Measurements from ENCODE around the gene RPRD1A. TPM values are rescaled to one million over a fixed set of nuclear protein-coding genes. Genes with fewer than 3 reads are reported as not detected.
"Not testable (repeated sequence)": the region's sequence is repeated elsewhere in the genome, so short reads cannot be mapped to it uniquely, and the experiment has no call there.

RPRD1A gene
- total RNA-seq, 1 donor from 2014 or later = 35.0 TPM

GRCh38 chr18:36064809-36065079, 2.6 kb downstream of the RPRD1A start:
- peaks cover 6 to 12% (median 7%) of the 10 kb centered on the region in 3 donors for H3K4me1 ChIP-seq (ENCODE audit: control insufficient read depth in 3 of 3, insufficient read depth in 3 of 3, low read length in 3 of 3)
- not testable (repeated sequence) for H3K36me3 ChIP-seq (ENCODE audit: control insufficient read depth in 3 of 3, insufficient read depth in 3 of 3, low read length in 3 of 3); H3K9ac ChIP-seq (ENCODE audit: low read depth in 1 of 3, low read length in 3 of 3); H3K27ac ChIP-seq (ENCODE audit: low read depth, low read length); H3K4me3 ChIP-seq (ENCODE audit: low read length in 3 of 3); H3K27me3 ChIP-seq (ENCODE audit: control insufficient read depth in 3 of 3, insufficient read depth in 3 of 3, low read length in 3 of 3); H3K9me3 ChIP-seq (ENCODE audit: control insufficient read depth in 3 of 3, low read length in 3 of 3)

GRCh38 chr18:36064027-36064808, 3.1 kb downstream of the RPRD1A start:
- Histone ChIP-seq H3K27me3 (ENCODE audit: control insufficient read depth in 3 of 3, insufficient read depth in 3 of 3, low read length in 3 of 3) (no peaks in the 10 kb centered on the region), H3K4me1 (ENCODE audit: control insufficient read depth in 3 of 3, insufficient read depth in 3 of 3, low read length in 3 of 3) (peaks cover 6 to 12% (median 7%) of the 10 kb centered on the region in 3 donors), H3K4me3 (ENCODE audit: low read length in 3 of 3) (no peak overlapping the region), H3K9ac (ENCODE audit: low read depth in 1 of 3, low read length in 3 of 3) (no peak overlapping the region), H3K36me3 (ENCODE audit: control insufficient read depth in 3 of 3, insufficient read depth in 3 of 3, low read length in 3 of 3) (no peaks in the 10 kb centered on the region), H3K9me3 (ENCODE audit: control insufficient read depth in 3 of 3, low read length in 3 of 3) (no peaks in the 10 kb centered on the region), H3K27ac (ENCODE audit: low read depth, low read length) (no peak overlapping the region)

GRCh38 chr18:36058674-36059073, 8.7 kb downstream of the RPRD1A start:
- no peak overlapping the region for H3K9ac ChIP-seq (ENCODE audit: low read depth in 1 of 3, low read length in 3 of 3)

GRCh38 chr18:36051760-36052159, 15.6 kb downstream of the RPRD1A start:
- no peak overlapping the region for H3K27ac ChIP-seq (ENCODE audit: low read depth, low read length)
- no peaks in the 10 kb centered on the region for H3K9me3 ChIP-seq (ENCODE audit: control insufficient read depth in 3 of 3, low read length in 3 of 3)
- H3K9ac ChIP-seq (ENCODE audit: low read depth in 1 of 3, low read length in 3 of 3) = no peak overlapping the region
- no peaks in the 10 kb centered on the region for H3K36me3 ChIP-seq (ENCODE audit: control insufficient read depth in 3 of 3, insufficient read depth in 3 of 3, low read length in 3 of 3)
- H3K4me1 ChIP-seq (ENCODE audit: control insufficient read depth in 3 of 3, insufficient read depth in 3 of 3, low read length in 3 of 3) = no peaks in the 10 kb centered on the region
- no peaks in the 10 kb centered on the region for H3K27me3 ChIP-seq (ENCODE audit: control insufficient read depth in 3 of 3, insufficient read depth in 3 of 3, low read length in 3 of 3)
- no peak overlapping the region for H3K4me3 ChIP-seq (ENCODE audit: low read length in 3 of 3)

More at GRCh38 chr18:36058674-36059073, 8.7 kb downstream of the RPRD1A start:
- no peaks in the 10 kb centered on the region for H3K9me3 ChIP-seq (ENCODE audit: control insufficient read depth in 3 of 3, low read length in 3 of 3)
- H3K27ac ChIP-seq (ENCODE audit: low read depth, low read length) = no peak overlapping the region
- no peaks in the 10 kb centered on the region for H3K36me3 ChIP-seq (ENCODE audit: control insufficient read depth in 3 of 3, insufficient read depth in 3 of 3, low read length in 3 of 3)
- H3K27me3 ChIP-seq (ENCODE audit: control insufficient read depth in 3 of 3, insufficient read depth in 3 of 3, low read length in 3 of 3) = no peaks in the 10 kb centered on the region
- no peak overlapping the region for H3K4me3 ChIP-seq (ENCODE audit: low read length in 3 of 3)
- H3K4me1 ChIP-seq (ENCODE audit: control insufficient read depth in 3 of 3, insufficient read depth in 3 of 3, low read length in 3 of 3) = no peaks in the 10 kb centered on the region

- Histone ChIP-seq H3K4me3 (ENCODE audit: low read length in 3 of 3) (no peak overlapping the region), H3K27me3 (ENCODE audit: control insufficient read depth in 3 of 3, insufficient read depth in 3 of 3, low read length in 3 of 3) (no peaks in the 10 kb centered on the region), H3K9me3 (ENCODE audit: control insufficient read depth in 3 of 3, low read length in 3 of 3) (no peaks in the 10 kb centered on the region), H3K9ac (ENCODE audit: low read depth in 1 of 3, low read length in 3 of 3) (no peak overlapping the region), H3K4me1 (ENCODE audit: control insufficient read depth in 3 of 3, insufficient read depth in 3 of 3, low read length in 3 of 3) (no peaks in the 10 kb centered on the region), H3K27ac (ENCODE audit: low read depth, low read length) (no peak overlapping the region), H3K36me3 (ENCODE audit: control insufficient read depth in 3 of 3, insufficient read depth in 3 of 3, low read length in 3 of 3) (no peaks in the 10 kb centered on the region)
These were observed 16.9 kb downstream of the RPRD1A start for GRCh38 chr18:36050479-36050878.

GRCh38 chr18:36047521-36047920, 19.8 kb downstream of the RPRD1A start:
- Histone ChIP-seq H3K4me3 (ENCODE audit: low read length in 3 of 3) (no peak overlapping the region), H3K36me3 (ENCODE audit: control insufficient read depth in 3 of 3, insufficient read depth in 3 of 3, low read length in 3 of 3) (no peaks in the 10 kb centered on the region), H3K9me3 (ENCODE audit: control insufficient read depth in 3 of 3, low read length in 3 of 3) (no peaks in the 10 kb centered on the region)

GRCh38 chr18:36046898-36047297, 20.5 kb downstream of the RPRD1A start:
- no peak overlapping the region for H3K4me3 ChIP-seq (ENCODE audit: low read length in 3 of 3)
- H3K36me3 ChIP-seq (ENCODE audit: control insufficient read depth in 3 of 3, insufficient read depth in 3 of 3, low read length in 3 of 3) = no peaks in the 10 kb centered on the region
- no peaks in the 10 kb centered on the region for H3K27me3 ChIP-seq (ENCODE audit: control insufficient read depth in 3 of 3, insufficient read depth in 3 of 3, low read length in 3 of 3)
- H3K27ac ChIP-seq (ENCODE audit: low read depth, low read length) = no peak overlapping the region
- H3K4me1 ChIP-seq (ENCODE audit: control insufficient read depth in 3 of 3, insufficient read depth in 3 of 3, low read length in 3 of 3) = no peaks in the 10 kb centered on the region
- H3K9ac ChIP-seq (ENCODE audit: low read depth in 1 of 3, low read length in 3 of 3) = no peak overlapping the region
- H3K9me3 ChIP-seq (ENCODE audit: control insufficient read depth in 3 of 3, low read length in 3 of 3) = no peaks in the 10 kb centered on the region

More at GRCh38 chr18:36047521-36047920, 19.8 kb downstream of the RPRD1A start:
- no peak overlapping the region for H3K9ac ChIP-seq (ENCODE audit: low read depth in 1 of 3, low read length in 3 of 3)
- no peaks in the 10 kb centered on the region for H3K4me1 ChIP-seq (ENCODE audit: control insufficient read depth in 3 of 3, insufficient read depth in 3 of 3, low read length in 3 of 3)
- H3K27ac ChIP-seq (ENCODE audit: low read depth, low read length) = no peak overlapping the region
- no peaks in the 10 kb centered on the region for H3K27me3 ChIP-seq (ENCODE audit: control insufficient read depth in 3 of 3, insufficient read depth in 3 of 3, low read length in 3 of 3)

- H3K4me3 ChIP-seq (ENCODE audit: low read length in 3 of 3) = no peak overlapping the region
- no peaks in the 10 kb centered on the region for H3K36me3 ChIP-seq (ENCODE audit: control insufficient read depth in 3 of 3, insufficient read depth in 3 of 3, low read length in 3 of 3)
- H3K4me1 ChIP-seq (ENCODE audit: control insufficient read depth in 3 of 3, insufficient read depth in 3 of 3, low read length in 3 of 3) = peaks cover 0 to 3% (median 0%) of the 10 kb centered on the region in 3 donors
- no peaks in the 10 kb centered on the region for H3K27me3 ChIP-seq (ENCODE audit: control insufficient read depth in 3 of 3, insufficient read depth in 3 of 3, low read length in 3 of 3)
- H3K27ac ChIP-seq (ENCODE audit: low read depth, low read length) = no peak overlapping the region
- H3K9ac ChIP-seq (ENCODE audit: low read depth in 1 of 3, low read length in 3 of 3) = no peak overlapping the region
- no peaks in the 10 kb centered on the region for H3K9me3 ChIP-seq (ENCODE audit: control insufficient read depth in 3 of 3, low read length in 3 of 3)
These were observed 21.9 kb downstream of the RPRD1A start for GRCh38 chr18:36045241-36045991.

- Histone ChIP-seq H3K4me1 (ENCODE audit: control insufficient read depth in 3 of 3, insufficient read depth in 3 of 3, low read length in 3 of 3) (peaks cover 0 to 3% (median 0%) of the 10 kb centered on the region in 3 donors), H3K4me3 (ENCODE audit: low read length in 3 of 3) (no peak overlapping the region), H3K9me3 (ENCODE audit: control insufficient read depth in 3 of 3, low read length in 3 of 3) (no peaks in the 10 kb centered on the region), H3K27ac (ENCODE audit: low read depth, low read length) (no peak overlapping the region), H3K9ac (ENCODE audit: low read depth in 1 of 3, low read length in 3 of 3) (no peak overlapping the region), H3K36me3 (ENCODE audit: control insufficient read depth in 3 of 3, insufficient read depth in 3 of 3, low read length in 3 of 3) (peaks cover 0 to under 1% (median 0%) of the 10 kb centered on the region in 3 donors), H3K27me3 (ENCODE audit: control insufficient read depth in 3 of 3, insufficient read depth in 3 of 3, low read length in 3 of 3) (no peaks in the 10 kb centered on the region)
These were observed 24.2 kb downstream of the RPRD1A start for GRCh38 chr18:36043153-36043552.

GRCh38 chr18:36041146-36041545, 26.2 kb downstream of the RPRD1A start:
- Histone ChIP-seq H3K9me3 (ENCODE audit: control insufficient read depth in 3 of 3, low read length in 3 of 3) (no peaks in the 10 kb centered on the region), H3K36me3 (ENCODE audit: control insufficient read depth in 3 of 3, insufficient read depth in 3 of 3, low read length in 3 of 3) (peaks cover 0 to 2% (median 0%) of the 10 kb centered on the region in 3 donors), H3K9ac (ENCODE audit: low read depth in 1 of 3, low read length in 3 of 3) (no peak overlapping the region), H3K4me1 (ENCODE audit: control insufficient read depth in 3 of 3, insufficient read depth in 3 of 3, low read length in 3 of 3) (peaks cover 0 to 3% (median 0%) of the 10 kb centered on the region in 3 donors), H3K27me3 (ENCODE audit: control insufficient read depth in 3 of 3, insufficient read depth in 3 of 3, low read length in 3 of 3) (no peaks in the 10 kb centered on the region), H3K27ac (ENCODE audit: low read depth, low read length) (no peak overlapping the region), H3K4me3 (ENCODE audit: low read length in 3 of 3) (no peak overlapping the region)

All from skeletal muscle tissue (tissue), 4 donors.